HPDE6-E6E7 (cell line): ENCODE measurements around the gene CYP46A1.
"Not testable (repeated sequence)": the region's sequence is repeated elsewhere in the genome, so short reads cannot be mapped to it uniquely, and the experiment has no call there.

Source experiments
- DNase-seq: peaks from one replicate; pipeline ENCODE4 v3.0.0; 2011; ENCODE audit warnings: missing footprints; ENCODE audit errors: extremely low spot score

CYP46A1 gene

DNA sequence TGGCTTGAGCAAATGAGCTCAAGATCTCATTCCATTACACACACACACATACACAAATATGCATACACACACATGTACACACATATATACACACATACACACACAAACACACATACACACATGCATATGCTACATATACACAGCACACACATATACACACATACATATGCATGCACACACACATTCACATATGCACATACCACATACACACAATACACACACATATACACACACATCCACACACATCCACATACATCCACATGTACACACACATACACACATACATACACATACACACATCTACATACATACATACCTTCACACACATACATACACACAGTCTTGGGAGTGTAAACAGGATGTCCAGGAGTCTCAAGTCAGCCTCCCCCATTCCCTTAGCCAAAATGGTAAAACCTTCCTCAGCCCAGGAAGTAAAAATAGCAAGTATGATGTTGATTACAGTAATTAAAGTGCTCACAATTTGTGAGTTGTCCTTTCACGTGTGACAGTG lies 26.4 kb upstream of the CYP46A1 start:
- no peak for DNase-seq

DNA sequence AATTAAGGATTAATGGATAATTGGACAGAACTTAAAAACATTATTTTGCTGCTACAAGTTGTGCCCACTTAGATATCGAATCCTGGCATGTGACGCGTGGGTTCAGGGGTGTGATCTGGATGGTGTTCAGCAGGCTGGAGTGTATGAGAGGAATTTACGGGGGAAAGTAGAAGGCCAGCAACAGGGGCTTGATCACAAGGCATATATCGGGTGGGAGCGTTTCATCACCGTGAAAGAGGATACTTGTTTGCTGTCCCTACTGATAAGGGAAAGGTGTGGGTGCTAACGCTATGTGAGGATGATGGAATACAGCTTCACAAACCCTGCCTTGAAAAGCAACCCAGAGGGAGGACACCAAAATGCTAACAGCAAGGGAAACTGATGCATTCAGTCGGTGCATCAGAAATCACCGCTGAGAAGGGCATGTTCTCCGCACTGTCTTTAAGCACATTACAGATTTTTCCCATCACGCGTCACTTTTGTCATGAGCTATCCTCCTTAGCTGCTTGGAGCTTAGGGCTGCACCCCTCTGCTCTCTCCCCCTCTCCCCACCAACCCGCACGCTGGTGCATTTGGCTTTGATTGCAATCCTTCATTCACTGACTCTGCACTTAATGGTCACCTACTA lies 25.8 kb upstream of the CYP46A1 start:
- DNase-seq: no peak

DNA sequence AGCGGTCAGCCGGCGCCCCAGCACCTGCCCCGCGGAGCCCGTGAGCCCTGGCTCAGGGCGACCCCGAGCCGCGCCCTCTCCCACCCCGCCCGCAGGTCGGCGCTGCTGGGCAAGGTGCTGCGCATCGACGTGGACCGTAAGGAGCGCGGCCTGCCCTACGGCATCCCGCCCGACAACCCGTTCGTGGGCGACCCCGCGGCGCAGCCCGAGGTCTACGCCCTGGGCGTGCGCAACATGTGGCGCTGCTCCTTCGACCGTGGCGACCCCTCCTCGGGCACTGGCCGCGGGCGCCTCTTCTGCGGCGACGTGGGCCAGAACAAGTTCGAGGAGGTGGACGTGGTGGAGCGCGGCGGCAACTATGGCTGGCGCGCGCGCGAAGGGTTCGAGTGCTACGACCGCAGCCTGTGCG lies 24.8 kb upstream of the CYP46A1 start:
- DNase-seq: no peak

DNA sequence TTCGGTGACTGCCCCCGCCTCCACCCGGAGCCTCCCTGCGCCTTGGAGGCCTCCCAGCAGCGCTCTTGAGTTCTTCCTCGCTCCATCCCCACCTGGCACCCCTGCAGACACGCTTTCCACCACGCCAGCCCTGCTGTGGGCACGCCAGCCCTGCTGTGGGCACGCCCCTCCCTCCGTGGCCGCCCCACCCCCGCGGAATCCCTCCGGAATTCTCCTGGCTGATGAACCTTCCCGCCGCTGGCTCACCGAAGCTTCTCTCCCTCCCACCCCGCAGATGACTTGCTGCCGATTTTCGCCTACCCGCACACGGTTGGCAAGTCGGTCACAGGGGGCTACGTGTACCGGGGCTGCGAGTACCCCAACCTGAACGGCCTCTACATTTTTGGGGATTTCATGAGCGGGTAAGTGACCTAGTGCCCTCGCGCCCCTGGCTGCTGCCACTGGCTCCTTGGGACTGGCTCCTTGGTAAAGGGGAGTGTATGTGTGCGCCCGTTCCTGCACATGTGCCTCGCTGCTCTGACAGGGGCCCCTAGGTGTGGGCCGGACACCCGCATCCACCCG lies 24.0 kb upstream of the CYP46A1 start:
- DNase-seq: no peak

DNA sequence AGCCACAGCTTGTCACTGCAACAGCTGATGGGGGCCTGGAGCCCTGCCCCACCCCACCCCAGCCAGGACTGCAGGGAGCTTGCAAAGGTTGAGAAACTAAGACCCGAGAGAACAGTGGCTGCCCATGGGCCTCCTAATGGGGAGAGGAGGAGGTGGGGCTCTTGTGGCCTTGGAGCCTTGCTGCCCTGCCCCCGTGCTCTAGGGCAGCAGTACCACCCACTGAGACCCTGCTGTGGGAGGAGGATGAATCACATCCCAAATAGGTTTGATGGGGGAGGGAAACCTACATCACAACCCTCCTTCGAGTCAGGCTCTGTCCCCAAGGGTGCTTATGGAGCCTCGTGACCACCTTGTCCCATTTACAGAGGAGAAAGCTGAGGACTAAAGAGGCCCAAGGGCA lies 23.3 kb upstream of the CYP46A1 start:
- DNase-seq: no peak

DNA sequence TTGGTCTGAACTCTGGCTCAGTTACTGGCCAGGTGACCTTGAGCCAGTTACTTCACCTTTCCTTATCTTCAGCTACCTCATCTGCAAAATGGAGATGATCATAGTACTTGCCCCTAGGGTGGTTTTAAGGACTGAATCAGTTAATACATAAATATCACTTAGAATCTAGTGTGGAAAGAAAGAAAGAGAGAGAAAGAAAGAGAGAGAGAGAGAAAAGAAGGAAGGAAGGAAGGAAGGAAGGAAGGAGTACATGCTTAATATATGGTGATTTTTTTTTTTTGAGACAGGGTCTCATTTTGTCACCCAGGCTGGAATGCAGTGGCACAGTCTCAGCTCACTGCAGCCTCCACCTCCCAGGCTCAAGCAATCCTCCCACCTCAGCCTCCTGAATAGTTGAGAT lies 22.9 kb upstream of the CYP46A1 start:
- DNase-seq: not testable (repeated sequence)

DNA sequence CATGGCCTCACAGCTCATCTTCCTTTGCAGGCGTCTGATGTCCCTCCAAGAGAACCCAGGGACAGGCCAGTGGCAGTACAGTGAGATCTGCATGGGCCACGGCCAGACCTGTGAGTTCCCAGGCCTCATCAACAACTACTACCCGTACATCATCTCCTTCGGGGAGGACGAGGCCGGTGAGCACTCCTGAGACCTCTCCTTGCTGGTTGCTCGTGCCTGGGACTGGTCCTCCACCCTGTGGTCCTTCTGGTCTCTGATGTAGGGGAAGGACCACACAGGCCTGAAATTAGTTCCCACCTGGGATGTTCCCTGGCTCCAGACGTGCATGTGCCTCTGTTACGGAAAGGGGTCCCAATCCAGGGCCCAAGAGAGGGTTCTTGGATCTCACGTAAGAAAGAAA lies 21.3 kb upstream of the CYP46A1 start:
- no peak for DNase-seq

DNA sequence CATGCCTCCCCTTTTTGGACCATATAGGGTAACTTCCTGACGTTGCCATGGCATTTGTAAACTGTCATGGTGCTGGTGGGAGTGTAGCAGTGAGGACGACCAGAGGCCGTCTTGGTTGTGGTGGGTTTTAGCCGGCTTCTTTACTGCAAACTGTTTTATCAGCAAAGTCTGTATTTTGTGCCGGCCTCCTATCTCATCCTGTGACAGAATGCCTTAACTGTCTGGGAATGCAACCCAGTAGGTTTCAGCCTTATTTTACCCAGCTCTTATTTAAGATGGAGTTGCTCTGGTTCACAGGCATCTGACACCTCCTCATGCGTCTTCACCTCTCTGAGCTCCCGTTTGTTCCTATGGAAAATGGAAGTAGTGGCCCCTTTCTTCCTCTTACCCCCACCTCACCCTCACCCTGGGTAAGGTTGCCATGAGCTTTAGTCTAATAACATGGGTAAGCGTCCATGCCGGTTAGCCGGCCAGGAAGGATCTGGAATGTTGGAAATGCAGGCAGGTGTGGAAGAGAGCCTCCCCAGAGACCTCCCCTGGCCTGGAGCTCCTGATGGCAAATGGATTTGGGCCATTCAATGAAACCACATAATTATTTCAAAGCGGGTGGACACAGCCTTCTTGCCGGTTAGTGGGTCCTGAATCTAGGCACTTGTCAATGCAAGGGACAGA lies 20.6 kb upstream of the CYP46A1 start:
- no peak for DNase-seq

DNA sequence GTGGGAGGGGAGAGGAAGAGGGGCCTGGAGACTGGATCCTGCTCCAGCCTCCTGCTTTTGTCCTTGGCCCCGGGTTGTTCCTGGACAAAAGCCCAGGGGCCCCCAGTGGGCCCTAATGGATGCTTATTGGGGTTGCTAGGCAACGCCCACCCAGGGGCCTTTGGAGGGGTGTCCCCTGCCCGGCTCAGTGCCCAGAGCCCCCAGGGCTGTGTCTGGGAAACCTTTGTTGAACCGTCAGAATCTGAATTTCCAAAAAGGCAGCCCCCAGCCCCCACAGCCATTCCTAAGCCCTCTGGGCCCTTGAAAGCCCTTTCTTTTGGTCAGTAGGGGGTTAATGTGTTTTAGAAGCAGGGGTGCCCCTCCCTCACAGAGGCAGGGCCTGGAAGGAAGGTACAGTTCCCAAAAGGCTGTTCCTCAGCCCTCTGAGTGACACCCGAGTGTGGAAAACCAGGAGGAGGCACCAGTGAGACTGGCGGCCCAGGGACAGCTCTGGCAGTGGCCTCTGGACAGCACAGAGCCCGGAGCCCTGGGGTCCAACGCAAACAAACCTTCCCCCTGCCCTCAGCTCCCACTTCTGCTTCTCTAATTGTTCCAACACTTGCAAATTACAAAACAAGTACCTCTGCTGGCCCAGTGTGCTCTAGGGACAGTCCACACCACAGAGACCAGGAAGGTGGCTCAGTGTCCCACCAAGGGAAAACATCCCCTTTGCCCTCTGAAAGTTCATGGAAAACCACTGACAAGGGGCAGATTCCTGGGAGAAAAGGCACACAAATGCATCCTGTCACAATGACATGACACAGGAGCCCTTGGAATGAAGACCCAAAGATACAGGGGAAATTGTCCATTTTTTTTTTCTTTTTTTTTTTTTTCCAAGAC lies 19.8 kb upstream of the CYP46A1 start:
- DNase-seq: no peak

DNA sequence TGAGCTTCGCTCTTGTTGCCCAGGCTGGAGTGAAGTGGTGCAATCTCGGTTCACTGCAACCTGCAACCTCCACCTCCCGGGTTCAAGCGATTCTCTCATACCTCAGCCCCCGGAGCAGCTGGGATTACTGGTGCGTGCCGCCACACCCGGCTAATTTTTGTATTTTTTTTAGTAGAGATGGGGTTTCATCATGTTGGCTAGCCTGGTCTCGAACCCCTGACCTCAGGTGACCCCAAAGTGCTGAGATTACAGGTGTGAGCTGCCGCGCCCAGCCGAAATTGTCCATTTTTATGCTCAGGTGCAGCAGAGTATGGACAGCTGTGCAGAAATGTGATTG lies 19.2 kb upstream of the CYP46A1 start:
- no peak for DNase-seq

DNA sequence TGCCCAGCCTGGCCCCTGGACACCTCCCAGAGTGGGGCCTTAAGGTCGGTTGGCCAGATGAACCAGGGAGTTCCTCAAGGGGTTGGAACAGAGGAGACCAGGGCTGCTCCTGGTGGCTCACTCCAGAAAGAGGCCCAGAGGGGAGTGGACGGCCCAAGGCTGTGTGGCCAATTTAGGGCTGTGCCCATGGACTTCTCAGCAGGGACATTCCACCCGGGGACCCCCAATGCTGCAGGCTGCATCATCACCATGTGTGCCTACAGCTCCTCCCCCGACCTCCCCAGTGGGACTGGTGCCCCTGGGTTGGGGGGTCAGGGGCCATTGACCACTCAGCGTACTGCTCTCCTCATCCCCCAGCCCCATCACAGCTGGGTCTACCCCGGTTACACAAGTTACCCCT lies 17.6 kb upstream of the CYP46A1 start:
- DNase-seq: no peak

DNA sequence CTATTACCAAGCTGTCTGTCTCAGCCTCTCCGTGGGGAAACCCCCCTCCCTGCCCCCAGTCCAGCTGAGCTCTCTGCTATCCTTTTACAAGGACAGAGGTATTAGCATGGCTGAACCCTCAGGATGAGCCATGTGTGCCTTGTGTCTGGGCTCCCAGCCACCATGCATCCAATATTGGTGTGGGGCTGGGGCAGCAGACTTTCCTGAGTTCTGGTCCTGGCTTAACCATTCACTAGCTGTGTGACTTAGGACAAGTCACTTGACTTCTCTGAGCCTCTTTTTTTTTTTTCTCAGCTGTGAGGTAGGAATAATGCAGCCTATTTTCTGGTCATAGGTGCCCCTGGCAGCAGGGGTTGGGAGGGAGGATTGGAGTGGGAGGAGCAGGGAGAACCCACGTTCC lies 17.1 kb upstream of the CYP46A1 start:
- no peak for DNase-seq

DNA sequence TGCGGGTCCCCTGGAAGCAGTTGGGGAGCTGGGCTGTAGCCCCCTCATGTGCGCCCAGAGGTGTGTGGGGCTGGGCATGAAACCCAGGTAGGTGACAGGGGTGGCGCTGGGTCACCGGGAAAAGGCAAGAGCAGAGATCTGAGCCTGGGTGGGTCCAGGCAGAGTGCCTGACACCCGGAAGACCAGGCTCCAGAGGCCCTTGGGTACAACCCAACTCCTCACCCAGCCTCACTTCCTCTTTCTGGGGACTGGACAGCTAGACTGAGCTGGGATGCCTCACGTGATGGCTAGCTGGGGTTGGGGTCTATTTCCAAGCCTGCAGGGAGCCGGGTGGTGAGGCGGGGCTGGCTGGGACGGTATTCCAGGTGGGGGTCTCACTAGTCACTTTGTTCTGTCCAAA lies 16.3 kb upstream of the CYP46A1 start:
- no peak for DNase-seq

DNA sequence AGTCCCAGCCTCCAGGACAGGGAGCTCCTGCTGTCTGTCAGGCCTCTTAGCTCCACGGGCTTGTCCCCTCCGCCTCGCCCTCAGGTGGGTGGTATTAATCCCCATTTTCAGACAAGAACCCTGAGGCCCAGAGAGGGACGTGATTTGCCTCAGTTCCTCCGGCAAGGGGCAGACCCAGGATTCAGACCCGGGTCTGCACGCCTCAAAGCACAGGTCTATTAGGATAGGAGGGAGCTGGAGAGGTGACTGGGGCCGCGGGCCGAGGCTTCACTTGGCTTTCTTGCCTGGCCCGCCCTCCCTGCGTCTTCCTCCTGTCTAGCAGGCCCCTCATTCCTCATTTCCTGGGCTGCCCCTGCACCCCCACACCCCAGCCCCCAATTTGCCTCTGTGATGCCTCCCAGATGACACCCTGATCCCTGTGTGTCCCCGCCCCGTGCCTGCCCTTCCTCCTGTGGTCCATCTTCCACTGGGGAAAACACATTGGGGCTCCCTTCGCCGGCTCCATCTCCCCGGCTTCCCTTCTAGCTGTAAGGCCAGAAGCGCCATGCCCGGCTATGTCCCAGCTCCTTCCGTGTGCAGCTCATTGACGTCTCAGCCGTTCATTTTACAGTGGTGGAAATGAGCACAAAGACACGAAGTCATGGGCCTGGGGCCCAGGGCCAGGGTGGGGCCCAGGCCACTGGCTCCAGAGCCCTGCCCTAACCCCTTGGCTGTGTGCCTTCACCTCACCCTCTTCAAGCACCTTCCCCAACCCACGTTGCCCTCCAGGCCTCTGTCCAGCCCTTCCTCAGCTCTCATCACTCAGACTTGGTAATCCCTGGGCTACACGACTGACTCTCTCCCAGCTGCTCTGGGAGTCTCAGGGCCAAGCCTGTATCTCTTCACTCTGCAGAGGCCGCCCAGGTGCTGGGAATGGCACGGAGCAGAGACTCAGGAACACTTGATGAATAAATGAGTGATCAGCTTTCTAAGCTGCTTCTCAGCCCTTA lies 15.5 kb upstream of the CYP46A1 start:
- DNase-seq: no peak

DNA sequence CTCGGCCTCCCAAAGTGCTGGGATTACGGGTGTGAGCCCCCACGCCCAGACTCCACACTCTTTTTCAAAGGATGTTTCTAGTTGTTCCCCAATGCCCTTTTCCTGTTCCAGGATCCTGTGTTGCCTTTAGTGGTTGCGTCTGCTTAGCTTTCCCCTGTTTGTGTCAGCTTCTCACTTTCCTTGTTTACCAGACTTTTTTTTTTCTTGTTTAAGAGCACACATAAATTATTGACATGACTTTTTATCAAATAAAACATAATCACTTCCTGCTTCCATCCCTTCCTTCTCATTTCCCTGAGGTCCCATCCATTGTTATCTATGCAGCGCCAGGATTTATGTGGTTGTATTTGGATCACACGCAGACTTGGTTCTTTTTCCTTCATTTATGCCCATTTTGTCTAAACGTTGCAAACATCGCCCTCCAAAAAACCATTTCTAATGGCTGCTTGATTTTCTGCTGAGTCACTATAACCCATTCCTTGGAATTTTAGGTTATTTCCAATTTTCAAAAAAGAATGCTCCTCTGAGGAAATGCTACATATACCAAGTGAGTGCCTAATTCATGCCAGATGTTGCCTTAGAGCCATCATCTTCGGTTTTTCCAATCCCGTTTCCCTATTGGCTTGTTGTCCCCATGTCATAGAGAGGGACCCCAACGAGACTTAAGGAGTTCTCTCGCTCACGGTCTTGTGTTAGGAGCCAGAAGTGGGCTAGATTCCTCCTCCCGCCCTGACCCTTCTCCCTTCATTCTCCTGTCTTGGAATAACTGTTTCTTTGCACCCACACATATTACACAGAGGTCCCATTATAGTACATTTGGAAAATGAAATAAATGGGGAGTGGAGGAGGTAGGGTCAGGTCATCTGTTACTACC lies 13.5 kb upstream of the CYP46A1 start:
- DNase-seq: no peak

DNA sequence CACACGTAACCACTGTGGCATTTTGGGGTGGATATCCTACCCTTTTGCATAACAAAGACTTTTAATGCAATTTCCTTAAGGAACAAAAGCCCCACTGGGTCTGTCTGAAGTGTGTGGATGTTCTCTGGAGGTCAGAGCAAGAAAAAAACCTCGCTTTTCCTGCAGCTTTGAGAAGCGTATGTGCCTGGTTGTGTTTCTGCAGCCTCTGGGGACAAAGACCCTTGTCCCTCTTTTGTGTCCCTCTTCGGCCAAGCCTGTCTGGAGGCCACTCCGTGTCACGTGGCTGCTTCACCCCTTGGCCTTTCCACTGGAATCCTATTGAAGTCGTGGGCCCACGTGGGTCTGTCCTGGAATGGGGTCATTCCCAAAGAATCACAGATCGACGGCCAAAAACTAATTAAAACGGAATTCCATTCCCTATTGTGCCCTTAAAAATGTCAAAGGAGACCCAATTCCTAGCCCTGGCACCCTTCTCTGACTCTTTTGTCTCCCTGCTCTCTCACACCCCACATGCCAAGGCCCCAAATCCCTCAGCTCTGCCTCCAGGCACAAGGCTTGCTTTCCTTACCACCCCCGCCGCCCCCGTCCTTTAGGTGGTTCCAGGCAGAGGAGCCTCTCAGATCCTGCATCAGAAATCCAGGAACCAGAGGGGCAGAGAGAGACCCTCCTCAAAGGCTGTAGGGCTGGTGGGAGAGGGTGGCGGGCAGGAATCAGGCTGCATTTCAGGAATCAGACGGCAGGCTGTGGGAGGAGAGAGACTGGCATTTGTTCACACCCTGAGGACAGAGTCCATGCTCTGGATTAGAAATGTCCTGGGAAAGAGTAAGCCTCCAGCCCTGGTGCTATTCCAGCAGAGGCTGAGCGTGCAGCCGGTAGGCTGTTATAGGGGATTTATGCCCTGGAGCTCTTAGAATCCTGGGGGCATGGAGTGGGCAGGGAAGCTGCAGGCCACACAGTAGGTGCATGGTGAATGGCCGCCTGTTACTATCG lies 12.6 kb upstream of the CYP46A1 start:
- DNase-seq: no peak

DNA sequence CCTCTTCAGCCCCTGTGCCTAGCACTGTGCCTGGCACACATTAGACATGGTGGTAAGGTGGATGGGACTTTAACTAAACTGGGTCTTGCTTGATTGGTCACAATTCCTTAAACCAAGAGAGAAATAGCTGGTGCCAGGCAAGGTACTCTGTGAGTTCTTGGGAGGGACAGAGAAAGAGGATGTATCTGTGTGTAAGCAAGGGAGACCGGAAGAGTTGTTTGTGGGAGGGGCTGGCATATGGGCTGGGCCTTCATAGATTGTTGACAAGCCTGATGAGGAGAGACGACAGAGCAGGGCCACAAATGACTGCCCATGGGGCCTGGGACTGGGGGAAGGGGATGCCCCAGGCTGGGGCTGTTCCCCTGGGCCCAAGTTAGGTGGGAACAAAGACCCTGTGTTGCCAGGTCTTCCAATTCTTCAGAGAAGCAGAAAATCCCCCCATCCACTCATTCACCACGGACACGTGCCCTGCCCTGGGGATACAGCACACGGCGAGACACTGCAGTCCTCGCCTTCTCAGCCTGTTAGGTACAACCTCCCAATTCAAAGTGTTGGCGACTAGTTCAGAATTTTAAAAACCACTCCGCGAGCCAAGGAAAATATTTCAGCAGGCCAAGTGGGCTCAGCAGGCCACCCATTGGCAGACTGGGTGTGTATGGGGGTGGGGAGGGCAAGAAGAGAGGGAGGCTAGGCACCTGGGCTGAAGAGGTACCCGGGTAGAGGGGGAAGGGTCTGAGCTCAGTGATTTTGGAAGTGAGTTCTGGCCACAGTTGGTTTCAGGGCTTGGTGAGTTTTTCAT lies 11.4 kb upstream of the CYP46A1 start:
- DNase-seq: no peak
